IMR-90 (cell line): Measurements from ENCODE around the gene NKD1. TPM values are rescaled to one million over a fixed set of nuclear protein-coding genes. Genes with fewer than 3 reads are reported as not detected.

Experiments used
- ATAC-seq: fragments of 200-7000 bp; cut with Tn5 transposase; 2 replicates; pipeline ENCODE4 v1.9.1; 2020; ENCODE audit warnings: low read depth, mild to moderate bottlenecking, moderate library complexity
- BruUV-seq: library from RNA; stranded (reverse); fragments of 400-500 nt; replicated peaks from 2 replicates; lab custom pipeline; 2021; lab: Mats Ljungman, UMichigan
- CTCF ChIA-PET: fragments of 300-600 bp; formaldehyde crosslinking; extraction: SDS; loops from one replicate; lab custom pipeline; 2021; ENCODE audit warnings: antibody characterized with exemption; lab: Yijun Ruan, JAX
- POLR2A ChIA-PET: fragments of 300-600 bp; sonication (Branson Sonifier 250); formaldehyde crosslinking; loops from one replicate; lab custom pipeline; 2022; ENCODE audit warnings: antibody characterized with exemption; ENCODE audit not compliant: unreplicated experiment; lab: Charles Lee
- DNase-seq: peaks from one replicate; pipeline ENCODE4 v3.0.0; 2013
- H2AFZ ChIP-seq: replicated peaks from 2 replicates; pipeline ENCODE3; 2013; ENCODE audit warnings: low read length, mild to moderate bottlenecking; ENCODE audit not compliant: poor library complexity
- H2AK5ac ChIP-seq: 2 replicates; pipeline ENCODE4 v1.6.1; 2013; ENCODE audit warnings: low read depth, low read length, inconsistent platforms
- H2AK9ac ChIP-seq: replicated peaks from 2 replicates; pipeline ENCODE3; 2013; ENCODE audit warnings: mild to moderate bottlenecking, low read depth, low read length, moderate library complexity; ENCODE audit not compliant: poor library complexity
- H2BK120ac ChIP-seq: 2 replicates; pipeline ENCODE4 v1.6.1; 2013; ENCODE audit warnings: low read depth, low read length, inconsistent platforms
- H2BK15ac ChIP-seq: 3 replicates; pipeline ENCODE4 v1.6.1; 2013; ENCODE audit warnings: low read depth, low read length, inconsistent platforms
- H2BK20ac ChIP-seq: 2 replicates; pipeline ENCODE4 v1.6.1; 2013; ENCODE audit warnings: low read depth, mild to moderate bottlenecking, inconsistent platforms, low read length, moderate library complexity
- H2BK5ac ChIP-seq: 2 replicates; pipeline ENCODE4 v1.6.1; 2013; ENCODE audit warnings: mild to moderate bottlenecking, low read depth, low read length, inconsistent platforms; ENCODE audit not compliant: poor library complexity, severe bottlenecking
- H3K14ac ChIP-seq: replicated peaks from 2 replicates; pipeline ENCODE4 v1.6.1; 2013; ENCODE audit warnings: low read depth, low read length, inconsistent platforms
- H3K18ac ChIP-seq: 2 replicates; pipeline ENCODE4 v1.6.1; 2013; ENCODE audit warnings: low read depth, low read length, control low read depth
- H3K23ac ChIP-seq: 2 replicates; pipeline ENCODE4 v1.6.1; 2013; ENCODE audit warnings: low read depth, low read length, inconsistent platforms
- H3K27ac ChIP-seq: 2 replicates; pipeline ENCODE4 v1.5.1; 2013; ENCODE audit warnings: mild to moderate bottlenecking, control low read depth, low read length; ENCODE audit not compliant: insufficient read depth
- H3K27me3 ChIP-seq: 2 replicates; pipeline ENCODE4 v1.6.1; 2013; ENCODE audit warnings: low read length; ENCODE audit not compliant: control insufficient read depth, insufficient read depth
- H3K36me3 ChIP-seq: 2 replicates; pipeline ENCODE4 v1.6.1; 2013; ENCODE audit warnings: low read length, mixed read lengths; ENCODE audit not compliant: control insufficient read depth, insufficient read depth
- H3K4ac ChIP-seq: 2 replicates; pipeline ENCODE4 v1.6.1; 2013; ENCODE audit warnings: low read depth, low read length, inconsistent platforms
- H3K4me1 ChIP-seq: 2 replicates; pipeline ENCODE4 v1.6.1; 2013; ENCODE audit warnings: low read length, mixed read lengths; ENCODE audit not compliant: control insufficient read depth, insufficient read depth
- H3K4me2 ChIP-seq: 2 replicates; pipeline ENCODE4 v1.6.1; 2013; ENCODE audit warnings: low read depth, mild to moderate bottlenecking, control low read depth, low read length, moderate library complexity
- H3K4me3 ChIP-seq: 2 replicates; pipeline ENCODE4 v1.5.1; 2013; ENCODE audit warnings: low read depth, mild to moderate bottlenecking, control low read depth, low read length, moderate library complexity; ENCODE audit not compliant: insufficient read depth
- H3K56ac ChIP-seq: 2 replicates; pipeline ENCODE4 v1.6.1; 2013; ENCODE audit warnings: low read length, inconsistent platforms; ENCODE audit not compliant: insufficient read depth; ENCODE audit errors: extremely low read depth
- H3K79me1 ChIP-seq, 2 experiments: 2 replicates each; pipeline ENCODE4 v1.6.1; 2013; ENCODE audit warnings: low read length in 2 of 2, inconsistent platforms in 1 of 2, low read depth in 1 of 2
- H3K9ac ChIP-seq: 2 replicates; pipeline ENCODE4 v1.6.1; 2013; ENCODE audit warnings: low read depth, low read length, control low read depth
- H3K9me1 ChIP-seq: 2 replicates; pipeline ENCODE4 v1.6.1; 2013; ENCODE audit warnings: low read length, inconsistent platforms; ENCODE audit not compliant: insufficient read depth
- H3K9me3 ChIP-seq: 2 replicates; pipeline ENCODE4 v1.6.1; 2013; ENCODE audit warnings: low read length; ENCODE audit not compliant: control insufficient read depth, insufficient read depth
- H4K20me1 ChIP-seq: 2 replicates; pipeline ENCODE4 v1.6.1; 2013; ENCODE audit warnings: low read length, inconsistent platforms; ENCODE audit not compliant: insufficient read depth
- H4K5ac ChIP-seq: 2 replicates; pipeline ENCODE4 v1.6.1; 2013; ENCODE audit warnings: mild to moderate bottlenecking, low read depth, low read length, control low read depth
- H4K8ac ChIP-seq, 2 experiments: 2 replicates each; pipeline ENCODE4 v1.6.1; 2013; ENCODE audit warnings: low read depth in 2 of 2, low read length in 2 of 2, control low read depth in 1 of 2, inconsistent platforms in 1 of 2
- H4K91ac ChIP-seq: 2 replicates; pipeline ENCODE4 v1.6.1; 2013; ENCODE audit warnings: low read depth, low read length, inconsistent platforms; ENCODE audit not compliant: insufficient read depth
- BHLHE40 ChIP-seq: fragments of 150-350 bp; IDR thresholded peaks from 2 replicates; pipeline ENCODE4 v1.6.1; 2016; ENCODE audit warnings: mild to moderate bottlenecking, low read depth, low read length
- CEBPB ChIP-seq: IDR thresholded peaks from 2 replicates; pipeline ENCODE4 v1.6.1; 2012; ENCODE audit warnings: low read depth, low read length, improper control_type of control experiment
- CHD1 ChIP-seq: IDR thresholded peaks from 2 replicates; pipeline ENCODE4 v1.6.1; 2012; ENCODE audit warnings: low read depth, low read length, improper control_type of control experiment
- FOS ChIP-seq: fragments of 150-350 bp; IDR thresholded peaks from 2 replicates; pipeline ENCODE4 v1.6.1; 2016; ENCODE audit warnings: low read depth, low read length
- MAFK ChIP-seq: IDR thresholded peaks from 2 replicates; pipeline ENCODE4 v1.6.1; 2012; ENCODE audit warnings: low read depth, low read length, improper control_type of control experiment
- MAZ ChIP-seq: IDR thresholded peaks from 2 replicates; pipeline ENCODE4 v1.6.1; 2012; ENCODE audit warnings: low read depth, mild to moderate bottlenecking, low read length, improper control_type of control experiment, moderate library complexity, borderline replicate concordance
- MXI1 ChIP-seq: IDR thresholded peaks from 2 replicates; pipeline ENCODE4 v1.6.1; 2012; ENCODE audit warnings: low read depth, mild to moderate bottlenecking, low read length, moderate library complexity, borderline replicate concordance
- NFE2L2 ChIP-seq: fragments of 150-350 bp; IDR thresholded peaks from 2 replicates; pipeline ENCODE4 v1.6.1; 2016; ENCODE audit warnings: low read depth, mild to moderate bottlenecking, low read length
- POLR2A ChIP-seq: IDR thresholded peaks from 2 replicates; pipeline ENCODE4 v1.6.1; 2012; ENCODE audit warnings: mild to moderate bottlenecking, low read depth, low read length
- RAD21 ChIP-seq: IDR thresholded peaks from 2 replicates; pipeline ENCODE4 v1.6.1; 2012; ENCODE audit warnings: low read length, improper control_type of control experiment
- RCOR1 ChIP-seq: IDR thresholded peaks from 2 replicates; pipeline ENCODE4 v1.6.1; 2012; ENCODE audit warnings: mild to moderate bottlenecking, low read length, improper control_type of control experiment; ENCODE audit not compliant: insufficient replicate concordance
- RFX5 ChIP-seq: IDR thresholded peaks from 2 replicates; pipeline ENCODE4 v1.8.0; 2012; ENCODE audit warnings: low read depth, mild to moderate bottlenecking, low read length, moderate library complexity
- SMC3 ChIP-seq: fragments of 150-350 bp; IDR thresholded peaks from 2 replicates; pipeline ENCODE4 v1.6.1; 2016; ENCODE audit warnings: low read depth, mild to moderate bottlenecking, antibody characterized with exemption, low read length, moderate library complexity
- WGBS, 2 experiments: methylation state at CpG; one replicate each; pipeline versions ENCODE4 v1.1.5 to v1.1.7; 2013; ENCODE audit warnings: missing lambda C conversion rate in 2 of 2; ENCODE audit not compliant: insufficient read length in 1 of 2; ENCODE audit errors: extremely low coverage in 2 of 2; 5-methylcytosine and 5-hydroxymethylcytosine counted together
- dilution Hi-C: fragments of 300-500 bp; cut with HindIII; formaldehyde crosslinking; loops from one replicate; pipeline ENCODE4 v1.14.3; 2018; ENCODE audit warnings: low sequenced_read_pairs; ENCODE audit not compliant: unreplicated experiment
- in situ Hi-C: fragments of 300-500 bp; cut with MboI; formaldehyde crosslinking; loops from 3 replicates; pipeline ENCODE4 v1.14.3; 2019; ENCODE audit warnings: low sequenced_read_pairs, inconsistent platforms, mixed read lengths
- intact Hi-C: fragments of 100-400 bp; cut with micrococcal nuclease; formaldehyde crosslinking; loops from 2 replicates; pipeline ENCODE4 v1.10.0; 2022
- polyA plus RNA-seq, 3 experiments: library from polyadenylated mRNA; depleted of rRNA; stranded (reverse); fragments of >200 nt; gene quantifications; 2 replicates each; pipeline ENCODE4 v1.2.3, GENCODE V29; 2012; ENCODE audit warnings: low replicate concordance in 1 of 3
- total RNA-seq: library from RNA; depleted of rRNA; stranded (reverse); fragments of >200 nt; gene quantifications from 2 replicates; pipeline ENCODE4 v1.2.3, GENCODE V29; 2012
- TF ChIP-seq, protein P1 (sequence below): fragments of 150-350 bp; IDR thresholded peaks from 2 replicates; pipeline ENCODE4 v1.6.1; 2017; ENCODE audit warnings: mild to moderate bottlenecking, antibody characterized with exemption, low read length, low read depth
- TF ChIP-seq, protein P2 (sequence below): fragments of 150-350 bp; IDR thresholded peaks from 2 replicates; pipeline ENCODE4 v1.6.1; 2016; ENCODE audit warnings: low read depth, mild to moderate bottlenecking, low read length, moderate library complexity, borderline replicate concordance
- TF ChIP-seq, protein P3 (sequence below): conservative IDR thresholded peaks from 2 replicates; pipeline ENCODE4 v1.5.1; 2012; ENCODE audit warnings: mild to moderate bottlenecking, low read depth, low read length, improper control_type of control experiment

Gene NKD1
- total and polyA plus RNA-seq, 2 of the 4 experiments (the other 2 are of a cell fraction), result not detected

DNA sequence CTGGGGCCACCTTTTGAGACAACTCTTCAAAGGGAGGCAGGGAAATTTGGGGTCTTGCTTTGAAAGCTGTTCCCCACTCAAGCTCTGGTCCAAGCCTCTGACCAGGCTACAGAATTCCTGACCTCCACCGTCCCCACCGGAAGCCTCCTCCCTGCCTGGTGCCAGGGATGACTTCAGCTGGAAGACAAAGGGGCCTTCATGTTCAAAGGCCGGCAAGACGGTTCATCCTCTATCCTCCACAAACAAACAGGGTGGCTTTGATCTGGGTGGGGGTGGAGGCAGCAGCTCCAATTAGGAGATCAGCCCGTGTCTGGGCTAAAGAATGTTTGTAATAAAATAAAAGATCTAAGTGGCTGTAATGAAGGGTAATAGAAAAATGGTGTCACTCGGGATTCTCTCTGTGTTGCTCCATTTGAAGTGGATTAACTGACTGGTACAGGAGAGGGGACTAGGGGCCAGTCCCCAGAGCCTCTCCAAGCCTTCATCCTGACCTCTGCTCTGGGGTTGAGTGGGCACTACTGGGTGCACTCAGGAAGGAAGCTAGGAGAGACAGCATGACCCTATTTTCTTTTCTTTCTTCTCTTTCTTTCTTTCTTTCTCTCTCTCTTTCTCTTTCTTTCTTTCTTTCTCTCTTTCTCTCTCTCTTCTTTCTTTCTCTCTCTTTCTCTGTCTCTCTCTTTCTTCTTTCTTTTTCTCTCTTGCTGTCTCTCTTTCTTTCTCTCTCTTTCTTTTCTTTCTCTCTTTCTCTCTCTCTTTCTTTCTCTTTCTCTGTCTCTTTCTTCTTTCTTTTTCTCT lies 27.5 kb upstream of the NKD1 start:
- H2BK5ac ChIP-seq, result no peak overlapping the region
- dilution Hi-C loops (no loop called here), intact Hi-C loops (no loop called here), in situ Hi-C loops (no loop called here)
- no peaks in the 10 kb centered on the region for H3K79me1 ChIP-seq
- TF ChIP-seq, protein P1, sequence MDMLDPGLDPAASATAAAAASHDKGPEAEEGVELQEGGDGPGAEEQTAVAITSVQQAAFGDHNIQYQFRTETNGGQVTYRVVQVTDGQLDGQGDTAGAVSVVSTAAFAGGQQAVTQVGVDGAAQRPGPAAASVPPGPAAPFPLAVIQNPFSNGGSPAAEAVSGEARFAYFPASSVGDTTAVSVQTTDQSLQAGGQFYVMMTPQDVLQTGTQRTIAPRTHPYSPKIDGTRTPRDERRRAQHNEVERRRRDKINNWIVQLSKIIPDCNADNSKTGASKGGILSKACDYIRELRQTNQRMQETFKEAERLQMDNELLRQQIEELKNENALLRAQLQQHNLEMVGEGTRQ, result no peak
- TF ChIP-seq CHD1 (no peak), MXI1 (no peak), MAFK (no peak), MAZ (no peak), POLR2A (no peak), NFE2L2 (no peak), SMC3 (no peak), BHLHE40 (no peak), RAD21 (no peak), CEBPB (no peak), RFX5 (no peak), FOS (no peak), RCOR1 (no peak)
- TF ChIP-seq, protein P2, sequence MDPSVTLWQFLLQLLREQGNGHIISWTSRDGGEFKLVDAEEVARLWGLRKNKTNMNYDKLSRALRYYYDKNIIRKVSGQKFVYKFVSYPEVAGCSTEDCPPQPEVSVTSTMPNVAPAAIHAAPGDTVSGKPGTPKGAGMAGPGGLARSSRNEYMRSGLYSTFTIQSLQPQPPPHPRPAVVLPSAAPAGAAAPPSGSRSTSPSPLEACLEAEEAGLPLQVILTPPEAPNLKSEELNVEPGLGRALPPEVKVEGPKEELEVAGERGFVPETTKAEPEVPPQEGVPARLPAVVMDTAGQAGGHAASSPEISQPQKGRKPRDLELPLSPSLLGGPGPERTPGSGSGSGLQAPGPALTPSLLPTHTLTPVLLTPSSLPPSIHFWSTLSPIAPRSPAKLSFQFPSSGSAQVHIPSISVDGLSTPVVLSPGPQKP, result no peak
- TF ChIP-seq, protein P3, sequence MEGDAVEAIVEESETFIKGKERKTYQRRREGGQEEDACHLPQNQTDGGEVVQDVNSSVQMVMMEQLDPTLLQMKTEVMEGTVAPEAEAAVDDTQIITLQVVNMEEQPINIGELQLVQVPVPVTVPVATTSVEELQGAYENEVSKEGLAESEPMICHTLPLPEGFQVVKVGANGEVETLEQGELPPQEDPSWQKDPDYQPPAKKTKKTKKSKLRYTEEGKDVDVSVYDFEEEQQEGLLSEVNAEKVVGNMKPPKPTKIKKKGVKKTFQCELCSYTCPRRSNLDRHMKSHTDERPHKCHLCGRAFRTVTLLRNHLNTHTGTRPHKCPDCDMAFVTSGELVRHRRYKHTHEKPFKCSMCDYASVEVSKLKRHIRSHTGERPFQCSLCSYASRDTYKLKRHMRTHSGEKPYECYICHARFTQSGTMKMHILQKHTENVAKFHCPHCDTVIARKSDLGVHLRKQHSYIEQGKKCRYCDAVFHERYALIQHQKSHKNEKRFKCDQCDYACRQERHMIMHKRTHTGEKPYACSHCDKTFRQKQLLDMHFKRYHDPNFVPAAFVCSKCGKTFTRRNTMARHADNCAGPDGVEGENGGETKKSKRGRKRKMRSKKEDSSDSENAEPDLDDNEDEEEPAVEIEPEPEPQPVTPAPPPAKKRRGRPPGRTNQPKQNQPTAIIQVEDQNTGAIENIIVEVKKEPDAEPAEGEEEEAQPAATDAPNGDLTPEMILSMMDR, result no peak
- no peak overlapping the region for H2AK9ac ChIP-seq
- DNase-seq (no peak), ATAC-seq (no peak)
- H2BK120ac ChIP-seq, result no peak overlapping the region
- H3K14ac ChIP-seq, result no peak overlapping the region
- ChIA-PET CTCF (no interaction called here), POLR2A (no interaction called here)
- no peak overlapping the region for H2BK15ac ChIP-seq
- H3K18ac ChIP-seq, result no peak overlapping the region
- no peaks in the 10 kb centered on the region for H3K36me3 ChIP-seq
- H2AFZ ChIP-seq, result no peak overlapping the region
- no peak overlapping the region for H2AK5ac ChIP-seq
- no peaks in the 10 kb centered on the region for H3K4me1 ChIP-seq
- no peak overlapping the region for H3K23ac ChIP-seq
- H4K20me1 ChIP-seq, result no peaks in the 10 kb centered on the region
- no peak overlapping the region for H2BK20ac ChIP-seq
- H3K27me3 ChIP-seq, result no peaks in the 10 kb centered on the region
- no peaks in the 10 kb centered on the region for H3K9me3 ChIP-seq
- H4K91ac ChIP-seq, result no peak overlapping the region
- H3K4me2 ChIP-seq, result no peak overlapping the region
- no peaks in the 10 kb centered on the region for H3K9me1 ChIP-seq
- no peak overlapping the region for H4K8ac ChIP-seq
- H3K56ac ChIP-seq, result no peak overlapping the region
- H3K4me3 ChIP-seq, result no peak overlapping the region
- no TSS peak for BruUV-seq
- H3K4ac ChIP-seq, result no peak overlapping the region
- H4K5ac ChIP-seq, result no peak overlapping the region
- H3K27ac ChIP-seq, result no peak overlapping the region
- H3K9ac ChIP-seq, result no peak overlapping the region
- WGBS, 2 experiments, result no CpG with 5 or more reads among the region's 6 CpGs
